GM23338 (cell line): ENCODE measurements around the gene MYORG.

Experiments used
- CTCF ChIP-seq, 2 experiments: fragments of 200-600 bp in 1 of 2; sonication (generic) in 1 of 2; conservative IDR thresholded peaks; 2 replicates each; pipeline versions ENCODE4 v1.5.1 to v1.6.1; 2016 to 2017; ENCODE audit warnings: antibody characterized with exemption in 2 of 2, low read depth in 2 of 2, mild to moderate bottlenecking in 2 of 2, moderate library complexity in 1 of 2
- EZH2phosphoT487 ChIP-seq: fragments of 200-600 bp; sonication (generic); IDR thresholded peaks from one replicate; pipeline ENCODE4 v1.8.1; 2018; ENCODE audit warnings: antibody characterized with exemption; ENCODE audit not compliant: unreplicated experiment
- REST ChIP-seq: IDR thresholded peaks from one replicate; pipeline ENCODE4 v1.6.1; 2018; ENCODE audit warnings: antibody characterized with exemption; ENCODE audit not compliant: unreplicated experiment

GRCh38 chr9:34392511-34392910, 15.8 kb upstream of the MYORG start:
- TF ChIP-seq CTCF (conservative IDR thresholded peaks at IDR 0.05; ENCODE audit: low read depth in 2 of 2) (no peak), REST (no peak), EZH2phosphoT487 (no peak)
